GM12878 (cell line): Measurements from ENCODE around the gene MDK. TPM values are rescaled to one million over a fixed set of nuclear protein-coding genes. Genes with fewer than 3 reads are reported as not detected.

Experiments used
- ATAC-seq: fragments of 200-7000 bp; cut with Tn5 transposase; 3 replicates; pipeline ENCODE4 v1.9.1; 2020; ENCODE audit warnings: mild to moderate bottlenecking, moderate library complexity
- BruUV-seq: library from RNA; stranded (reverse); fragments of 400-500 nt; replicated peaks from 2 replicates; lab custom pipeline; 2021; lab: Mats Ljungman, UMichigan
- CTCF ChIA-PET: fragments of 300-600 bp; sonication (Branson Sonifier 250); formaldehyde crosslinking; extraction: SDS; loops from one replicate; lab custom pipeline; 2021; ENCODE audit warnings: inconsistent platforms; lab: Yijun Ruan, JAX
- POLR2A ChIA-PET: fragments of 350-600 bp; formaldehyde crosslinking; extraction: SDS; loops from one replicate; lab custom pipeline; 2021; ENCODE audit warnings: inconsistent platforms; lab: Charles Lee
- RAD21 ChIA-PET: fragments of 300-600 bp; sonication (Branson Sonifier 250); formaldehyde crosslinking; loops from one replicate; lab custom pipeline; 2023; ENCODE audit warnings: antibody characterized with exemption; ENCODE audit not compliant: unreplicated experiment; lab: Charles Lee
- SMC1A ChIA-PET: fragments of 300-600 bp; sonication (Branson Sonifier 250); formaldehyde crosslinking; loops from one replicate; lab custom pipeline; 2023; ENCODE audit not compliant: unreplicated experiment, uncharacterized antibody; lab: Charles Lee
- DNase-seq: peaks from one replicate; pipeline ENCODE4 v3.0.0-alpha.2; 2011; ENCODE audit warnings: low read depth, low spot score
- FAIRE-seq: peaks from 3 replicates; lab custom pipeline; 2011; peaks lifted over from hg19 to GRCh38; lab: Jason Lieb, UNC
- H2AFZ ChIP-seq: 2 replicates; pipeline ENCODE4 v1.6.0; 2011; ENCODE audit warnings: low read depth, low read length, control low read depth; ENCODE audit not compliant: control insufficient read depth
- H3K27ac ChIP-seq: 2 replicates; pipeline ENCODE4 v1.5.1; 2011; ENCODE audit warnings: control low read depth; ENCODE audit not compliant: control insufficient read depth, insufficient read depth
- H3K27me3 ChIP-seq, 2 experiments: replicated peaks in 1 of 2; 2 replicates each; pipeline versions ENCODE4 v1.6.0 to v1.6.1; 2011; ENCODE audit warnings: low read length in 1 of 2; ENCODE audit not compliant: control insufficient read depth in 2 of 2, insufficient read depth in 2 of 2
- H3K36me3 ChIP-seq, 2 experiments: 2 replicates each; pipeline ENCODE4 v1.5.1; 2011; ENCODE audit warnings: low read length in 1 of 2; ENCODE audit not compliant: control insufficient read depth in 2 of 2, insufficient read depth in 2 of 2
- H3K4me1 ChIP-seq: 2 replicates; pipeline ENCODE4 v1.6.1; 2011; ENCODE audit warnings: mild to moderate bottlenecking, low read length, moderate library complexity, mixed read lengths; ENCODE audit not compliant: control insufficient read depth, insufficient read depth
- H3K4me2 ChIP-seq: 2 replicates; pipeline ENCODE4 v1.6.0; 2011; ENCODE audit warnings: control low read depth; ENCODE audit not compliant: control insufficient read depth, insufficient read depth
- H3K4me3 ChIP-seq: fragments of 200-600 bp; sonication (generic); 2 replicates; pipeline ENCODE4 v1.5.1; 2016
- H3K79me2 ChIP-seq: 2 replicates; pipeline ENCODE4 v1.6.0; 2011; ENCODE audit warnings: low read length; ENCODE audit not compliant: control insufficient read depth, insufficient read depth
- H3K9ac ChIP-seq: 2 replicates; pipeline ENCODE4 v1.8.0; 2011; ENCODE audit warnings: low read length, control low read depth, mixed read lengths; ENCODE audit not compliant: control insufficient read depth, insufficient read depth
- H3K9me3 ChIP-seq: replicated peaks from 3 replicates; pipeline ENCODE4 v1.5.1; 2011; ENCODE audit warnings: mild to moderate bottlenecking, low read length; ENCODE audit not compliant: control insufficient read depth, insufficient read depth
- H4K20me1 ChIP-seq: 2 replicates; pipeline ENCODE4 v1.6.0; 2011; ENCODE audit not compliant: control insufficient read depth, insufficient read depth
- ATF7 ChIP-seq: fragments of 450-650 bp; IDR thresholded peaks from 2 replicates; pipeline ENCODE4 v1.6.1; 2016; ENCODE audit warnings: low read depth, mild to moderate bottlenecking
- CREB1 ChIP-seq: IDR thresholded peaks from 2 replicates; pipeline ENCODE4 v1.6.1; 2012; ENCODE audit warnings: low read depth, mild to moderate bottlenecking, inconsistent platforms
- DPF2 ChIP-seq: fragments of 450-650 bp; IDR thresholded peaks from 2 replicates; pipeline ENCODE4 v1.6.1; 2017; ENCODE audit warnings: mild to moderate bottlenecking
- EGR1 ChIP-seq, 2 experiments: IDR thresholded peaks; 1 replicate in 1 of 2; 2 replicates in 1 of 2; pipeline ENCODE4 v1.6.1; 2011 to 2012; ENCODE audit warnings: low read depth in 2 of 2, low read length in 2 of 2, borderline replicate concordance in 1 of 2, mild to moderate bottlenecking in 1 of 2, moderate library complexity in 1 of 2
- ESRRA ChIP-seq: IDR thresholded peaks from 2 replicates; pipeline ENCODE4 v1.6.1; 2012; ENCODE audit warnings: mild to moderate bottlenecking, low read length, improper control_type of control experiment
- FOXK2 ChIP-seq: fragments of 450-650 bp; IDR thresholded peaks from 2 replicates; pipeline ENCODE4 v1.6.1; 2017; ENCODE audit warnings: mild to moderate bottlenecking, moderate library complexity
- GATAD2B ChIP-seq: fragments of 450-650 bp; conservative IDR thresholded peaks from 2 replicates; pipeline ENCODE4 v1.6.1; 2017; ENCODE audit warnings: low read depth, mild to moderate bottlenecking, moderate library complexity
- IKZF1 ChIP-seq: fragments of 450-650 bp; conservative IDR thresholded peaks from 2 replicates; pipeline ENCODE4 v1.6.1; 2017; ENCODE audit warnings: antibody characterized with exemption, mild to moderate bottlenecking
- IKZF2 ChIP-seq, 2 experiments: fragments of 450-650 bp; IDR thresholded peaks; 2 replicates each; pipeline ENCODE4 v1.6.1; 2017; ENCODE audit warnings: mild to moderate bottlenecking in 2 of 2, moderate library complexity in 2 of 2
- IRF4 ChIP-seq: IDR thresholded peaks from 2 replicates; pipeline ENCODE4 v1.6.1; 2011; ENCODE audit warnings: low read depth, low read length
- MTA3 ChIP-seq: IDR thresholded peaks from 2 replicates; pipeline ENCODE4 v1.6.1; 2012; ENCODE audit warnings: low read length, inconsistent platforms, borderline replicate concordance
- MXI1 ChIP-seq: fragments of 150-350 bp; IDR thresholded peaks from 2 replicates; pipeline ENCODE4 v1.6.1; 2011; ENCODE audit warnings: low read depth, mild to moderate bottlenecking, inconsistent platforms, low read length, improper control_type of control experiment
- NFIC ChIP-seq: IDR thresholded peaks from 2 replicates; pipeline ENCODE4 v1.6.1; 2012; ENCODE audit warnings: low read depth, mild to moderate bottlenecking, inconsistent platforms, low read length, moderate library complexity
- NR2F1 ChIP-seq: fragments of 450-650 bp; conservative IDR thresholded peaks from 2 replicates; pipeline ENCODE4 v1.6.1; 2017; ENCODE audit warnings: mild to moderate bottlenecking
- PML ChIP-seq: IDR thresholded peaks from 2 replicates; pipeline ENCODE4 v1.6.1; 2012; ENCODE audit warnings: low read length, inconsistent platforms
- RB1 ChIP-seq: fragments of 450-650 bp; formaldehyde crosslinking; IDR thresholded peaks from 2 replicates; pipeline ENCODE4 v1.6.1; 2017; ENCODE audit warnings: mild to moderate bottlenecking, borderline replicate concordance
- RBBP5 ChIP-seq: fragments of 200-600 bp; sonication (generic); conservative IDR thresholded peaks from 2 replicates; pipeline ENCODE4 v1.6.1; 2016
- TCF12 ChIP-seq: IDR thresholded peaks from 2 replicates; pipeline ENCODE4 v1.6.1; 2011; ENCODE audit warnings: low read depth, mild to moderate bottlenecking, low read length
- ZNF384 ChIP-seq: IDR thresholded peaks from 2 replicates; pipeline ENCODE4 v1.6.1; 2012; ENCODE audit warnings: low read depth, mild to moderate bottlenecking, low read length, improper control_type of control experiment, borderline replicate concordance
- WGBS: methylation state at CpG from one replicate; pipeline ENCODE4 v1.1.6; 2016; ENCODE audit warnings: low lambda C conversion rate; ENCODE audit not compliant: insufficient replicate concordance, insufficient coverage; ENCODE audit errors: missing lambda C conversion rate; 5-methylcytosine and 5-hydroxymethylcytosine counted together
- in situ Hi-C: fragments of 300-500 bp; cut with MboI; formaldehyde crosslinking; loops from 9 replicates; pipeline ENCODE4 v1.14.3; 2018; ENCODE audit warnings: mixed read lengths
- intact Hi-C: fragments of 100-400 bp; cut with micrococcal nuclease; formaldehyde crosslinking; loops from one replicate; pipeline ENCODE4 v1.14.2; 2022; ENCODE audit not compliant: unreplicated experiment
- polyA plus RNA-seq, 11 experiments: library from polyadenylated mRNA; depleted of rRNA in 4 of 11; unstranded in 6 of 11; stranded (reverse) in 5 of 11; fragments of >200 nt; fragmentation: Nextera tagmentation in 4 of 11; fragmentation: Illumina TruSeq in 1 of 11; extraction: Ambion mirVana in 4 of 11; extraction: Trizol in 1 of 11; gene quantifications; 1 replicate in 1 of 11; 2 replicates in 10 of 11; pipeline versions ENCODE4 v1.2.1 to v1.2.3, GENCODE V29; 2011 to 2016; ENCODE audit warnings: inconsistent platforms in 2 of 11, missing spikeins in 2 of 11, low read depth in 1 of 11
- total RNA-seq, 4 experiments: library from RNA; depleted of rRNA in 3 of 4; stranded (reverse); fragments of >200 nt in 3 of 4; fragmentation: Illumina TruSeq in 1 of 4; extraction: Trizol in 1 of 4; gene quantifications; 2 replicates each; pipeline versions ENCODE4 v1.2.1 to v1.2.3, GENCODE V29; 2013 to 2021
- TF ChIP-seq, protein P1 (sequence below): fragments of 450-650 bp; IDR thresholded peaks from 2 replicates; pipeline ENCODE4 v1.6.1; 2017; ENCODE audit warnings: low read depth, mild to moderate bottlenecking, moderate library complexity
- TF ChIP-seq, protein P2 (sequence below): fragments of 450-650 bp; IDR thresholded peaks from 2 replicates; pipeline ENCODE4 v1.6.1; 2017; ENCODE audit warnings: mild to moderate bottlenecking

MDK gene
- total and polyA plus RNA-seq, 10 of the 15 experiments (the other 5 are each of a cell fraction or from before 2014, with no cell fraction given), result 0.77 to 17.8 (median 9.9) TPM

GRCh38 chr11:46380340-46381047 is 975 bp upstream of the MDK start:
- Histone ChIP-seq H3K9ac (peak overlapping the region; percentile 39), H4K20me1 (no peaks in the 10 kb centered on the region), H3K9me3 (no peaks in the 10 kb centered on the region), H2AFZ (peak overlapping the region; percentile 47; the same call in 1 of the 2 replicates), H3K27me3 (peaks cover 6 to 12% of the 10 kb centered on the region in 2 experiments), H3K79me2 (no peaks in the 10 kb centered on the region), H3K4me2 (peak overlapping the region; percentile 99), H3K4me1 (peaks cover 8% of the 10 kb centered on the region)
- POLR2A ChIA-PET, result interaction anchor here (0.6 kb wide), 1 partner anchor 532 kb away, joined by 3 read pairs; no protein-coding TSS in a partner anchor
- ATAC-seq, result peak; percentile 58
- in situ Hi-C loops, result no loop called here
- no peak for DNase-seq
- BruUV-seq, result no TSS peak
- intact Hi-C loops, result no loop called here
- FAIRE-seq, result no peak
- TF ChIP-seq RBBP5 (no peak), NR2F1 (peak; percentile 56; the same call in 1 of the 2 replicates), IKZF1 (peak; percentile 74; the same call in 1 of the 2 replicates), DPF2 (peak; percentile 63), RB1 (0 out of 2 replicates have a peak, but pooled peaks have one; percentile 41), MTA3 (peak; percentile 66; the same call in 1 of the 2 replicates), FOXK2 (no peak), NFIC (no peak), ATF7 (peak; percentile 15; the same call in 1 of the 2 replicates), IRF4 (no peak), EGR1 (IDR thresholded peaks at IDR 0.05; ENCODE audit: borderline replicate concordance in 1 of 2, low read depth in 2 of 2, low read length in 2 of 2) (peak in 1 of 2 experiments; percentile 48; a peak in 1 of 3 replicates), IKZF2 (IDR thresholded peaks at IDR 0.05) (peak; percentile 39 to 48; a peak in 2 of 4 replicates), PML (peak; percentile 32; the same call in 1 of the 2 replicates), ESRRA (no peak), GATAD2B (peak; percentile 74; the same call in 1 of the 2 replicates), TCF12 (0 out of 2 replicates have a peak, but pooled peaks have one; percentile 2), MXI1 (peak; percentile 45; the same call in 1 of the 2 replicates), ZNF384 (peak; percentile 39; the same call in 1 of the 2 replicates), CREB1 (peak; percentile 45; the same call in 1 of the 2 replicates)
- TF ChIP-seq, protein P1, sequence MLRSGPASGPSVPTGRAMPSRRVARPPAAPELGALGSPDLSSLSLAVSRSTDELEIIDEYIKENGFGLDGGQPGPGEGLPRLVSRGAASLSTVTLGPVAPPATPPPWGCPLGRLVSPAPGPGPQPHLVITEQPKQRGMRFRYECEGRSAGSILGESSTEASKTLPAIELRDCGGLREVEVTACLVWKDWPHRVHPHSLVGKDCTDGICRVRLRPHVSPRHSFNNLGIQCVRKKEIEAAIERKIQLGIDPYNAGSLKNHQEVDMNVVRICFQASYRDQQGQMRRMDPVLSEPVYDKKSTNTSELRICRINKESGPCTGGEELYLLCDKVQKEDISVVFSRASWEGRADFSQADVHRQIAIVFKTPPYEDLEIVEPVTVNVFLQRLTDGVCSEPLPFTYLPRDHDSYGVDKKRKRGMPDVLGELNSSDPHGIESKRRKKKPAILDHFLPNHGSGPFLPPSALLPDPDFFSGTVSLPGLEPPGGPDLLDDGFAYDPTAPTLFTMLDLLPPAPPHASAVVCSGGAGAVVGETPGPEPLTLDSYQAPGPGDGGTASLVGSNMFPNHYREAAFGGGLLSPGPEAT, result 0 out of 2 replicates have a peak, but pooled peaks have one; percentile 13
- TF ChIP-seq, protein P2, sequence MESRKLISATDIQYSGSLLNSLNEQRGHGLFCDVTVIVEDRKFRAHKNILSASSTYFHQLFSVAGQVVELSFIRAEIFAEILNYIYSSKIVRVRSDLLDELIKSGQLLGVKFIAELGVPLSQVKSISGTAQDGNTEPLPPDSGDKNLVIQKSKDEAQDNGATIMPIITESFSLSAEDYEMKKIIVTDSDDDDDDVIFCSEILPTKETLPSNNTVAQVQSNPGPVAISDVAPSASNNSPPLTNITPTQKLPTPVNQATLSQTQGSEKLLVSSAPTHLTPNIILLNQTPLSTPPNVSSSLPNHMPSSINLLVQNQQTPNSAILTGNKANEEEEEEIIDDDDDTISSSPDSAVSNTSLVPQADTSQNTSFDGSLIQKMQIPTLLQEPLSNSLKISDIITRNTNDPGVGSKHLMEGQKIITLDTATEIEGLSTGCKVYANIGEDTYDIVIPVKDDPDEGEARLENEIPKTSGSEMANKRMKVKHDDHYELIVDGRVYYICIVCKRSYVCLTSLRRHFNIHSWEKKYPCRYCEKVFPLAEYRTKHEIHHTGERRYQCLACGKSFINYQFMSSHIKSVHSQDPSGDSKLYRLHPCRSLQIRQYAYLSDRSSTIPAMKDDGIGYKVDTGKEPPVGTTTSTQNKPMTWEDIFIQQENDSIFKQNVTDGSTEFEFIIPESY, result no peak
- TF ChIP-seq, all 136 proteins: peak for 15
- RAD21 ChIA-PET, result interaction anchor here (0.7 to 1.3 kb wide), 2 partner anchors 11 to 64 kb away, joined by 3 read pairs; no protein-coding TSS in a partner anchor
- Histone ChIP-seq H3K4me3 (peak overlapping the region; percentile 70), H3K36me3 (peaks cover 4 to 12% of the 10 kb centered on the region in 2 experiments; a peak in 3 of 4 replicates), H3K27ac (no peak overlapping the region)
- 10% methylated on average over 42 of the region's 45 CpGs for WGBS
- CTCF ChIA-PET, result no interaction called here
- SMC1A ChIA-PET, result no interaction called here
